HepG2 (cell line): ENCODE measurements around the gene C15orf62. TPM values are rescaled to one million over a fixed set of nuclear protein-coding genes. Genes with fewer than 3 reads are reported as not detected.

Experiments
- ADNP ChIP-seq: sonication (generic); formaldehyde crosslinking; IDR thresholded peaks from 2 replicates; pipeline ENCODE4 v1.4.0; 2020; ENCODE audit warnings: missing genetic modification reagents
- EP300 ChIP-seq, 3 experiments: sonication (generic) in 1 of 3; formaldehyde crosslinking in 1 of 3; IDR thresholded peaks; 2 replicates each; pipeline versions ENCODE4 v1.5.1 to v1.6.1; 2011 to 2020; ENCODE audit warnings: low read depth in 2 of 3, low read length in 2 of 3, borderline replicate concordance in 1 of 3, improper control_type of control experiment in 1 of 3, mild to moderate bottlenecking in 1 of 3, missing genetic modification reagents in 1 of 3, moderate library complexity in 1 of 3
- KLF13 ChIP-seq: sonication (generic); formaldehyde crosslinking; IDR thresholded peaks from 2 replicates; pipeline ENCODE4 v1.4.0; 2020; ENCODE audit warnings: mild to moderate bottlenecking, missing genetic modification reagents
- NR2F6 ChIP-seq, 2 experiments: IDR thresholded peaks; 2 replicates each; pipeline ENCODE4 v1.6.1; 2016; ENCODE audit warnings: antibody characterized with exemption in 1 of 2, mild to moderate bottlenecking in 1 of 2
- PCBP1 ChIP-seq: fragments of 200-400 bp; formaldehyde crosslinking; IDR thresholded peaks from 2 replicates; pipeline ENCODE4 v1.6.1; 2017; ENCODE audit warnings: mild to moderate bottlenecking, low read depth, low read length, borderline replicate concordance
- PRDM15 ChIP-seq: sonication (generic); formaldehyde crosslinking; IDR thresholded peaks from 2 replicates; pipeline ENCODE4 v1.4.0; 2020; ENCODE audit warnings: missing genetic modification reagents
- RBM22 ChIP-seq: fragments of 200-400 bp; formaldehyde crosslinking; optimal IDR thresholded peaks from 2 replicates; pipeline ENCODE3; 2017; ENCODE audit warnings: mild to moderate bottlenecking, low read length, moderate library complexity
- SMARCE1 ChIP-seq: fragments of 450-650 bp; IDR thresholded peaks from 2 replicates; pipeline ENCODE4 v1.6.1; 2017; ENCODE audit warnings: borderline replicate concordance
- ZBTB21 ChIP-seq: sonication (generic); formaldehyde crosslinking; IDR thresholded peaks from 2 replicates; pipeline ENCODE4 v1.4.0; 2020; ENCODE audit warnings: missing genetic modification reagents
- ZFAT ChIP-seq: sonication (generic); formaldehyde crosslinking; conservative IDR thresholded peaks from 2 replicates; pipeline ENCODE4 v1.8.1; 2023; ENCODE audit warnings: missing genetic modification reagents, inconsistent platforms
- ZNF75D ChIP-seq: sonication (generic); formaldehyde crosslinking; IDR thresholded peaks from 2 replicates; pipeline ENCODE4 v1.8.1; 2023; ENCODE audit warnings: missing genetic modification reagents, mild to moderate bottlenecking, borderline replicate concordance
- polyA plus RNA-seq, 8 experiments: library from polyadenylated mRNA; depleted of rRNA in 3 of 8; stranded (reverse) in 7 of 8; unstranded in 1 of 8; fragments of >200 nt; fragmentation: Illumina TruSeq in 4 of 8; extraction: Trizol in 4 of 8; gene quantifications; 2 replicates each; pipeline versions ENCODE4 v1.2.1 to v1.2.3, GENCODE V29; 2011 to 2016; ENCODE audit warnings: low read depth in 4 of 8, missing spikeins in 1 of 8, mixed read lengths in 1 of 8; ENCODE audit not compliant: insufficient read depth in 1 of 8
- total RNA-seq, 5 experiments: library from RNA; depleted of rRNA; stranded (reverse); fragments of >200 nt; fragmentation: Illumina TruSeq; extraction: Trizol; gene quantifications; 2 replicates each; pipeline ENCODE4 v1.2.3, GENCODE V29; 2016; ENCODE audit warnings: low read depth in 1 of 5

C15orf62 gene
- total and polyA plus RNA-seq, 2 of the 13 experiments (the other 11 are each of a cell fraction or from before 2014, with no cell fraction given), result 0.51 to 1.1 TPM

DNA sequence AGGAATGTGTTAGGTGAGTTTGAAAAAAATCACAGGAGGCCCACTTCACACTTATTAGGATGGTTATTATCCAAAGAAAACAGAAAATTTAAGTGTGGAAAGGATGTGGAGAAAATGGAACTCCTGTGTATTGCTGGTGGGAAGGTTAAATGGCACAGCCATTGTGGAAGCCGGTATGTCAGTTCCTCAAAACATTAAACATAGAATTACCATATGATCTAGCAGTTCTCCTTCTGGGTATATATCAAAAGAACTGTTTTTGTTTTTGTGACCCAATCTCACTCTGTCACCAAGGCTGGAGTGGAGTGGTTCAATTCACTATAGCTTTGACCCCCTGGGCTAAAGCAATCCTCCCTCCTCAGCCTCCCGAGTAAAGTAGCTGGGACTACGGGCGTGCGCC lies 26.7 kb downstream of the C15orf62 start (continued):
- TF ChIP-seq PRDM15 (CRISPR knock-in tag) (no peak), RBM22 (no peak), SMARCE1 (no peak), ZBTB21 (CRISPR knock-in tag) (no peak), KLF13 (CRISPR knock-in tag) (no peak), NR2F6 (IDR thresholded peaks at IDR 0.05) (no peak), NR2F6 (CRISPR knock-in tag; IDR thresholded peaks at IDR 0.05) (no peak), PCBP1 (no peak), ZNF75D (no peak), EP300 (IDR thresholded peaks at IDR 0.05; ENCODE audit: low read depth in 2 of 2, low read length in 2 of 2) (no peak), EP300 (CRISPR knock-in tag; IDR thresholded peaks at IDR 0.05; ENCODE audit: borderline replicate concordance) (no peak), ZFAT (CRISPR knock-in tag) (no peak), ADNP (CRISPR knock-in tag) (no peak)
